Measurements from ENCODE around the gene JAM3. TPM values are rescaled to one million over a fixed set of nuclear protein-coding genes. Genes with fewer than 3 reads are reported as not detected.

The JAM3 gene
- total and polyA plus RNA-seq, 2 of the 8 experiments (the other 6 are each of a cell fraction or from before 2014, with no cell fraction given): 19.6 to 42.8 TPM

- Histone ChIP-seq H3K23me2 (ENCODE audit: low read depth, low read length) (no peaks in the 10 kb centered on the region), H4K91ac (replicated peaks; ENCODE audit: insufficient read length, low read length) (no peak overlapping the region), H2AK5ac (ENCODE audit: low read depth, low read length) (no peak overlapping the region), H3K4me3 (ENCODE audit: extremely low read depth in 1 of 4, insufficient read depth in 2 of 4, low read depth in 3 of 4, low read length in 4 of 4) (no peak overlapping the region), H4K20me1 (replicated peaks in 1 of 2; ENCODE audit: control insufficient read depth in 1 of 2, insufficient read depth in 2 of 2, low read length in 2 of 2) (no peaks in the 10 kb centered on the region), H4K8ac (ENCODE audit: extremely low read depth, insufficient read depth, low read length) (no peak overlapping the region), H3K9ac (replicated peaks in 1 of 4; ENCODE audit: extremely low read depth in 1 of 4, low read depth in 3 of 4, low read length in 3 of 4) (no peak overlapping the region), H3K4me2 (ENCODE audit: insufficient read depth in 1 of 2, low read depth in 2 of 2, low read length in 2 of 2) (no peak overlapping the region), H4K5ac (ENCODE audit: insufficient read length, low read depth, low read length) (no peak overlapping the region), H3K79me1 (ENCODE audit: low read depth, low read length) (no peaks in the 10 kb centered on the region), H2AFZ (ENCODE audit: low read length) (no peak overlapping the region), H3K27ac (ENCODE audit: low read depth, low read length) (no peak overlapping the region), H2BK15ac (ENCODE audit: low read length) (no peak overlapping the region), H3K23ac (ENCODE audit: insufficient read length) (no peak overlapping the region), H3K36me3 (ENCODE audit: control insufficient read depth in 2 of 4, insufficient read depth in 4 of 4, low read length in 3 of 4) (no peaks in the 10 kb centered on the region), H3K79me2 (ENCODE audit: control insufficient read depth in 1 of 2, insufficient read depth in 2 of 2, low read length in 2 of 2) (peaks cover 0 to 9% of the 10 kb centered on the region in 2 experiments; a peak in 1 of 4 replicates), H3K9me3 (ENCODE audit: insufficient read depth in 2 of 2, low read depth in 1 of 2, low read length in 1 of 2) (no peaks in the 10 kb centered on the region), H3K56ac (replicated peaks; ENCODE audit: insufficient read length, low read depth, low read length) (no peak overlapping the region), H3K4me1 (replicated peaks in 1 of 4; ENCODE audit: control insufficient read depth in 3 of 4, insufficient read depth in 4 of 4, low read length in 3 of 4) (peaks cover 0 to 4% (median under 1%) of the 10 kb centered on the region in 4 experiments; a peak in 2 of 7 replicates), H2BK5ac (ENCODE audit: low read depth, low read length) (no peak overlapping the region), H2BK12ac (ENCODE audit: low read depth, low read length) (no peak overlapping the region), H3K27me3 (replicated peaks in 1 of 4; ENCODE audit: control insufficient read depth in 3 of 4, extremely low read depth in 1 of 4, insufficient read depth in 3 of 4, low read length in 3 of 4) (no peaks in the 10 kb centered on the region), H2BK20ac (ENCODE audit: low read length) (no peak overlapping the region), H3K14ac (ENCODE audit: insufficient read length) (no peak overlapping the region), H3K4ac (replicated peaks; ENCODE audit: insufficient read length, low read depth, low read length) (no peak overlapping the region), H2BK120ac (replicated peaks; ENCODE audit: low read depth, low read length) (no peak overlapping the region), H3K18ac (ENCODE audit: extremely low read depth, low read length) (no peak overlapping the region)
- FAIRE-seq: no peak
- ChIA-PET POLR2A (ENCODE audit: partially characterized antibody) (interaction anchor here (0.9 kb wide), 1 partner anchor 42 kb away, joined by 4 read pairs; the partner anchor contains the start of gene JAM3), CTCF (ENCODE audit: partially characterized antibody) (interaction anchor here (0.7 to 1.4 kb wide), 2 partner anchors 11 to 12 kb away, joined by 3 to 5 read pairs; no protein-coding TSS in a partner anchor)
- 86% methylated on average over 5 of the region's 5 CpGs; no CpG with 5 or more reads in 1 of the 2 experiments for WGBS, 2 experiments (ENCODE audit: extremely low coverage in 1 of 2, insufficient coverage in 1 of 2, insufficient read length in 1 of 2, insufficient replicate concordance in 2 of 2, low coverage in 1 of 2, low lambda C conversion rate in 2 of 2, missing lambda C conversion rate in 1 of 2)
- no peak for DNase-seq (ENCODE audit: low read depth in 1 of 2, low spot score in 2 of 2)
- TF ChIP-seq SP4 (IDR thresholded peaks at IDR 0.05; ENCODE audit: low read length) (no peak), NANOG (IDR thresholded peaks at IDR 0.05; ENCODE audit: insufficient read depth, low read depth, low read length, poor library complexity, severe bottlenecking) (no peak), RAD21 (IDR thresholded peaks at IDR 0.05 in 1 of 2, conservative IDR thresholded peaks at IDR 0.05 in 1 of 2; ENCODE audit: low read depth in 2 of 2, low read length in 2 of 2) (no peak), SUZ12 (IDR thresholded peaks at IDR 0.05; ENCODE audit: low read length) (no peak), GABPA (IDR thresholded peaks at IDR 0.05; ENCODE audit: borderline replicate concordance, insufficient read depth, low read length) (no peak), KDM1A (IDR thresholded peaks at IDR 0.05; ENCODE audit: borderline replicate concordance, low read length) (no peak), CHD2 (IDR thresholded peaks at IDR 0.05; ENCODE audit: low read length) (no peak), EGR1 (IDR thresholded peaks at IDR 0.05; ENCODE audit: borderline replicate concordance, low read depth, low read length) (no peak), CHD1 (IDR thresholded peaks at IDR 0.05; ENCODE audit: low read depth, low read length) (no peak), SP1 (IDR thresholded peaks at IDR 0.05; ENCODE audit: low read depth, low read length) (no peak), POLR2AphosphoS5 (IDR thresholded peaks at IDR 0.05; ENCODE audit: low read depth, low read length) (no peak), SP2 (IDR thresholded peaks at IDR 0.05; ENCODE audit: low read length) (no peak), USF2 (IDR thresholded peaks at IDR 0.05; ENCODE audit: low read length) (no peak)
Measured at GRCh38 chr11:134110252-134110815, 41.5 kb downstream of the JAM3 start.

All from H1 (cell line).